Measurements from ENCODE around the gene PLXNA4. TPM values are rescaled to one million over a fixed set of nuclear protein-coding genes. Genes with fewer than 3 reads are reported as not detected.

PLXNA4 gene
- total and polyA plus RNA-seq, 2 experiments from 2014 or later = 1.9 to 4.8 TPM

- Histone ChIP-seq H3K27ac (peak overlapping the region; percentile 27), H3K4me3 (no peak overlapping the region), H3K4me1 (ENCODE audit: insufficient read depth) (peaks cover 17% of the 10 kb centered on the region), H3K27me3 (peaks cover 6% of the 10 kb centered on the region), H3K9me2 (replicated peaks; ENCODE audit: insufficient read depth) (no peaks in the 10 kb centered on the region), H3K9me3 (ENCODE audit: low read depth) (no peaks in the 10 kb centered on the region), H3K4me2 (no peak overlapping the region), H3K36me3 (replicated peaks; ENCODE audit: insufficient read depth, low read depth) (no peaks in the 10 kb centered on the region), H4K20me1 (ENCODE audit: insufficient read depth, poor library complexity, severe bottlenecking) (no peaks in the 10 kb centered on the region), H3K79me2 (no peaks in the 10 kb centered on the region), H2AFZ (no peak overlapping the region)
- DNase-seq (ENCODE audit: low spot score) = no peak
- TF ChIP-seq, protein P1, sequence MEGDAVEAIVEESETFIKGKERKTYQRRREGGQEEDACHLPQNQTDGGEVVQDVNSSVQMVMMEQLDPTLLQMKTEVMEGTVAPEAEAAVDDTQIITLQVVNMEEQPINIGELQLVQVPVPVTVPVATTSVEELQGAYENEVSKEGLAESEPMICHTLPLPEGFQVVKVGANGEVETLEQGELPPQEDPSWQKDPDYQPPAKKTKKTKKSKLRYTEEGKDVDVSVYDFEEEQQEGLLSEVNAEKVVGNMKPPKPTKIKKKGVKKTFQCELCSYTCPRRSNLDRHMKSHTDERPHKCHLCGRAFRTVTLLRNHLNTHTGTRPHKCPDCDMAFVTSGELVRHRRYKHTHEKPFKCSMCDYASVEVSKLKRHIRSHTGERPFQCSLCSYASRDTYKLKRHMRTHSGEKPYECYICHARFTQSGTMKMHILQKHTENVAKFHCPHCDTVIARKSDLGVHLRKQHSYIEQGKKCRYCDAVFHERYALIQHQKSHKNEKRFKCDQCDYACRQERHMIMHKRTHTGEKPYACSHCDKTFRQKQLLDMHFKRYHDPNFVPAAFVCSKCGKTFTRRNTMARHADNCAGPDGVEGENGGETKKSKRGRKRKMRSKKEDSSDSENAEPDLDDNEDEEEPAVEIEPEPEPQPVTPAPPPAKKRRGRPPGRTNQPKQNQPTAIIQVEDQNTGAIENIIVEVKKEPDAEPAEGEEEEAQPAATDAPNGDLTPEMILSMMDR (IDR thresholded peaks at IDR 0.05; ENCODE audit: poor library complexity) = no peak
- no peak for TF ChIP-seq EZH2 (IDR thresholded peaks at IDR 0.05; ENCODE audit: borderline replicate concordance)
- no peak for TF ChIP-seq EZH2phosphoT487 (IDR thresholded peaks at IDR 0.05; ENCODE audit: low read depth, severe bottlenecking, unreplicated experiment)
- WGBS (ENCODE audit: low lambda C conversion rate, missing lambda C conversion rate) = 32% methylated on average over 1 of the region's 1 CpG
These were observed 493.9 kb downstream of the PLXNA4 start for GRCh38 chr7:132082394-132082793.

- TF ChIP-seq EZH2phosphoT487 (IDR thresholded peaks at IDR 0.05; ENCODE audit: low read depth, severe bottlenecking, unreplicated experiment) (no peak), EZH2 (IDR thresholded peaks at IDR 0.05; ENCODE audit: borderline replicate concordance) (no peak)
- Histone ChIP-seq H3K27ac (peak overlapping the region; percentile 27), H2AFZ (no peak overlapping the region), H3K9me2 (replicated peaks; ENCODE audit: insufficient read depth) (no peaks in the 10 kb centered on the region), H3K4me2 (no peak overlapping the region), H3K27me3 (peaks cover 6% of the 10 kb centered on the region), H3K9me3 (ENCODE audit: low read depth) (no peaks in the 10 kb centered on the region), H3K4me1 (ENCODE audit: insufficient read depth) (peaks cover 17% of the 10 kb centered on the region), H3K79me2 (no peaks in the 10 kb centered on the region), H3K4me3 (no peak overlapping the region), H3K36me3 (replicated peaks; ENCODE audit: insufficient read depth, low read depth) (no peaks in the 10 kb centered on the region), H4K20me1 (ENCODE audit: insufficient read depth, poor library complexity, severe bottlenecking) (no peaks in the 10 kb centered on the region)
- 72% methylated on average over 2 of the region's 2 CpGs for WGBS (ENCODE audit: low lambda C conversion rate, missing lambda C conversion rate)
- DNase-seq (ENCODE audit: low spot score) = no peak
These were observed 494.6 kb downstream of the PLXNA4 start for GRCh38 chr7:132081686-132082085.

GRCh38 chr7:132080967-132081668 is 495.2 kb downstream of the PLXNA4 start:
- Histone ChIP-seq H4K20me1 (ENCODE audit: insufficient read depth, poor library complexity, severe bottlenecking) (no peaks in the 10 kb centered on the region), H3K9me3 (ENCODE audit: low read depth) (no peaks in the 10 kb centered on the region), H3K4me3 (no peak overlapping the region), H3K4me2 (no peak overlapping the region), H3K79me2 (no peaks in the 10 kb centered on the region), H3K9me2 (replicated peaks; ENCODE audit: insufficient read depth) (no peaks in the 10 kb centered on the region), H3K27me3 (peaks cover 6% of the 10 kb centered on the region), H2AFZ (no peak overlapping the region), H3K27ac (peak overlapping the region; percentile 69), H3K36me3 (replicated peaks; ENCODE audit: insufficient read depth, low read depth) (no peaks in the 10 kb centered on the region), H3K4me1 (ENCODE audit: insufficient read depth) (peaks cover 17% of the 10 kb centered on the region)
- TF ChIP-seq EZH2phosphoT487 (IDR thresholded peaks at IDR 0.05; ENCODE audit: low read depth, severe bottlenecking, unreplicated experiment) (no peak), EZH2 (IDR thresholded peaks at IDR 0.05; ENCODE audit: borderline replicate concordance) (no peak)
- TF ChIP-seq, protein P1 (IDR thresholded peaks at IDR 0.05; ENCODE audit: poor library complexity) = no peak
- 54% methylated on average over 6 of the region's 6 CpGs for WGBS (ENCODE audit: low lambda C conversion rate, missing lambda C conversion rate)
- peak; percentile 46 for DNase-seq (ENCODE audit: low spot score)

GRCh38 chr7:132080467-132080866 is 495.8 kb downstream of the PLXNA4 start:
- TF ChIP-seq, protein P1 (IDR thresholded peaks at IDR 0.05; ENCODE audit: poor library complexity) = no peak
- TF ChIP-seq EZH2phosphoT487 (IDR thresholded peaks at IDR 0.05; ENCODE audit: low read depth, severe bottlenecking, unreplicated experiment) = no peak
- TF ChIP-seq EZH2 (IDR thresholded peaks at IDR 0.05; ENCODE audit: borderline replicate concordance) = no peak
- 68% methylated on average over 1 of the region's 1 CpG for WGBS (ENCODE audit: low lambda C conversion rate, missing lambda C conversion rate)

More at GRCh38 chr7:132080467-132080866, 495.8 kb downstream of the PLXNA4 start:
- Histone ChIP-seq H3K36me3 (replicated peaks; ENCODE audit: insufficient read depth, low read depth) (no peaks in the 10 kb centered on the region), H3K4me2 (no peak overlapping the region), H3K4me3 (no peak overlapping the region), H3K9me3 (ENCODE audit: low read depth) (no peaks in the 10 kb centered on the region), H3K79me2 (no peaks in the 10 kb centered on the region), H3K9me2 (replicated peaks; ENCODE audit: insufficient read depth) (no peaks in the 10 kb centered on the region), H4K20me1 (ENCODE audit: insufficient read depth, poor library complexity, severe bottlenecking) (no peaks in the 10 kb centered on the region), H3K4me1 (ENCODE audit: insufficient read depth) (peaks cover 17% of the 10 kb centered on the region), H3K27me3 (peaks cover 6% of the 10 kb centered on the region), H3K27ac (peak overlapping the region; percentile 69), H2AFZ (no peak overlapping the region)
- no peak for DNase-seq (ENCODE audit: low spot score)

All from hepatocyte (in vitro differentiated cells).